ENCODE data around the gene LRMDA. TPM values are rescaled to one million over a fixed set of nuclear protein-coding genes. Genes with fewer than 3 reads are reported as not detected.

LRMDA gene
- total and polyA plus RNA-seq, 2 of the 8 experiments (the other 6 are each of a cell fraction or from before 2014, with no cell fraction given): 0.86 to 2.8 TPM

DNA sequence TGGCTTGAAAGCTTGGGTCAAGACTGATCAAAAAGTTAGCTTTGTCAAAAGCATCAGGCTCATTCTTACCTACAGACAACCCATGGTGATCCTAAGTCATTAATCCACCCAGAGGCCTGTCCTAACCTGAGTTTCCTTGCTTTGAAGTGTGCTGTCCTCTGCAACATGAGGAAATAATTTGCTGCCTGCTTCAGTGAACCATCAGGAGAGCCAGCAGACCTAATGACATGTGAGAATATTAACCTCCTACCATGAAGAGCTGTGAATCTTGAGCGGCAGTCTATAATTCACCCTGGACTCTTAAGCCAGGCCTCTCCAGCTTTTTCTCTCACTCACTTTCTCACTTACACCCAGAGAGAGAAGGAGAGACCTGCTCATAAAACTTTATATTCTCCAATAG, 590.0 kb downstream of the LRMDA start:
- ChIA-PET CTCF (ENCODE audit: partially characterized antibody) (interaction anchor here (3.2 kb wide), 1 partner anchor 15 kb away, joined by 12 read pairs; no protein-coding TSS in a partner anchor), POLR2A (ENCODE audit: partially characterized antibody) (no interaction called here)
- Histone ChIP-seq H2BK20ac (ENCODE audit: low read length) (no peak overlapping the region), H3K4me1 (replicated peaks in 1 of 4; ENCODE audit: control insufficient read depth in 3 of 4, insufficient read depth in 4 of 4, low read length in 3 of 4) (no peaks in the 10 kb centered on the region), H2BK5ac (ENCODE audit: low read depth, low read length) (no peak overlapping the region), H3K23me2 (ENCODE audit: low read depth, low read length) (no peaks in the 10 kb centered on the region), H3K9ac (replicated peaks in 1 of 4; ENCODE audit: extremely low read depth in 1 of 4, low read depth in 3 of 4, low read length in 3 of 4) (no peak overlapping the region), H2BK15ac (ENCODE audit: low read length) (no peak overlapping the region), H2AK5ac (ENCODE audit: low read depth, low read length) (no peak overlapping the region), H3K4me3 (ENCODE audit: extremely low read depth in 1 of 4, insufficient read depth in 2 of 4, low read depth in 3 of 4, low read length in 4 of 4) (no peak overlapping the region), H4K91ac (replicated peaks; ENCODE audit: insufficient read length, low read length) (no peak overlapping the region), H3K36me3 (ENCODE audit: control insufficient read depth in 2 of 4, insufficient read depth in 4 of 4, low read length in 3 of 4) (no peaks in the 10 kb centered on the region), H2AFZ (ENCODE audit: low read length) (no peak overlapping the region), H3K79me1 (ENCODE audit: low read depth, low read length) (no peaks in the 10 kb centered on the region), H3K23ac (ENCODE audit: insufficient read length) (no peak overlapping the region), H2BK12ac (ENCODE audit: low read depth, low read length) (no peak overlapping the region), H2BK120ac (replicated peaks; ENCODE audit: low read depth, low read length) (no peak overlapping the region), H4K8ac (ENCODE audit: extremely low read depth, insufficient read depth, low read length) (no peak overlapping the region), H3K79me2 (ENCODE audit: control insufficient read depth in 1 of 2, insufficient read depth in 2 of 2, low read length in 2 of 2) (no peaks in the 10 kb centered on the region), H3K14ac (ENCODE audit: insufficient read length) (no peak overlapping the region), H3K27me3 (replicated peaks in 1 of 4; ENCODE audit: control insufficient read depth in 3 of 4, extremely low read depth in 1 of 4, insufficient read depth in 3 of 4, low read length in 3 of 4) (no peaks in the 10 kb centered on the region), H3K4me2 (ENCODE audit: insufficient read depth in 1 of 2, low read depth in 2 of 2, low read length in 2 of 2) (no peak overlapping the region), H3K18ac (ENCODE audit: extremely low read depth, low read length) (no peak overlapping the region), H4K20me1 (replicated peaks in 1 of 2; ENCODE audit: control insufficient read depth in 1 of 2, insufficient read depth in 2 of 2, low read length in 2 of 2) (no peaks in the 10 kb centered on the region), H3K56ac (replicated peaks; ENCODE audit: insufficient read length, low read depth, low read length) (no peak overlapping the region), H3K9me3 (ENCODE audit: insufficient read depth in 2 of 2, low read depth in 1 of 2, low read length in 1 of 2) (no peaks in the 10 kb centered on the region), H4K5ac (ENCODE audit: insufficient read length, low read depth, low read length) (no peak overlapping the region), H3K4ac (replicated peaks; ENCODE audit: insufficient read length, low read depth, low read length) (no peak overlapping the region), H3K27ac (ENCODE audit: low read depth, low read length) (no peak overlapping the region)
- TF ChIP-seq RAD21 (IDR thresholded peaks at IDR 0.05 in 1 of 2, conservative IDR thresholded peaks at IDR 0.05 in 1 of 2; ENCODE audit: low read depth in 2 of 2, low read length in 2 of 2): no peak
- TF ChIP-seq MAFK (IDR thresholded peaks at IDR 0.05; ENCODE audit: low read depth, low read length): no peak
- TF ChIP-seq CTBP2 (IDR thresholded peaks at IDR 0.05; ENCODE audit: borderline replicate concordance, insufficient read depth, insufficient read length, low read length): no peak
- TF ChIP-seq BRCA1 (IDR thresholded peaks at IDR 0.05; ENCODE audit: low read depth, low read length): no peak
- no peak for TF ChIP-seq POLR2A (IDR thresholded peaks at IDR 0.05; ENCODE audit: control extremely low read depth in 1 of 2, low read depth in 2 of 2, low read length in 2 of 2)
- WGBS, 2 experiments (ENCODE audit: extremely low coverage in 1 of 2, insufficient coverage in 1 of 2, insufficient read length in 1 of 2, insufficient replicate concordance in 2 of 2, low coverage in 1 of 2, low lambda C conversion rate in 2 of 2, missing lambda C conversion rate in 1 of 2): 88% methylated on average over 1 of the region's 1 CpG; no CpG with 5 or more reads in 1 of the 2 experiments
- no peak for FAIRE-seq
- no peak for DNase-seq (ENCODE audit: low read depth in 1 of 2, low spot score in 2 of 2)
